Kidney epithelial cell (primary cell): ENCODE measurements around the gene TGFBR3. TPM values are rescaled to one million over a fixed set of nuclear protein-coding genes. Genes with fewer than 3 reads are reported as not detected.

Experiments
- DNase-seq: peaks from one replicate; pipeline ENCODE4 v3.0.0-alpha.2; 2010; ENCODE audit warnings: low read depth
- H3K27me3 ChIP-seq: 2 replicates; pipeline ENCODE4 v1.6.0; 2011; ENCODE audit warnings: low read length; ENCODE audit not compliant: control insufficient read depth, insufficient read depth
- H3K36me3 ChIP-seq: 2 replicates; pipeline ENCODE4 v1.5.1; 2011; ENCODE audit warnings: low read length; ENCODE audit not compliant: control insufficient read depth, insufficient read depth
- H3K4me3 ChIP-seq: 2 replicates; pipeline ENCODE4 v1.5.1; 2011; ENCODE audit warnings: low read depth, mild to moderate bottlenecking, control low read depth, low read length
- total RNA-seq: library from RNA; depleted of rRNA; stranded (reverse); fragments of >200 nt; gene quantifications from 2 replicates; pipeline ENCODE4 v1.2.3, GENCODE V29; 2015
- TF ChIP-seq, protein P1 (sequence below): IDR thresholded peaks from 2 replicates; pipeline ENCODE4 v1.5.1; 2011; ENCODE audit warnings: mild to moderate bottlenecking, moderate library complexity, low read length, control low read depth, inconsistent platforms; ENCODE audit not compliant: insufficient read depth, poor library complexity, severe bottlenecking

Gene TGFBR3
- total RNA-seq, 1 donor from 2014 or later: 5.5 TPM

GRCh38 chr1:91640877-91641526, 244.9 kb downstream of the TGFBR3 start:
- no peaks in the 10 kb centered on the region for H3K27me3 ChIP-seq
- no peaks in the 10 kb centered on the region for H3K36me3 ChIP-seq
- H3K4me3 ChIP-seq: no peak overlapping the region
- TF ChIP-seq, protein P1, sequence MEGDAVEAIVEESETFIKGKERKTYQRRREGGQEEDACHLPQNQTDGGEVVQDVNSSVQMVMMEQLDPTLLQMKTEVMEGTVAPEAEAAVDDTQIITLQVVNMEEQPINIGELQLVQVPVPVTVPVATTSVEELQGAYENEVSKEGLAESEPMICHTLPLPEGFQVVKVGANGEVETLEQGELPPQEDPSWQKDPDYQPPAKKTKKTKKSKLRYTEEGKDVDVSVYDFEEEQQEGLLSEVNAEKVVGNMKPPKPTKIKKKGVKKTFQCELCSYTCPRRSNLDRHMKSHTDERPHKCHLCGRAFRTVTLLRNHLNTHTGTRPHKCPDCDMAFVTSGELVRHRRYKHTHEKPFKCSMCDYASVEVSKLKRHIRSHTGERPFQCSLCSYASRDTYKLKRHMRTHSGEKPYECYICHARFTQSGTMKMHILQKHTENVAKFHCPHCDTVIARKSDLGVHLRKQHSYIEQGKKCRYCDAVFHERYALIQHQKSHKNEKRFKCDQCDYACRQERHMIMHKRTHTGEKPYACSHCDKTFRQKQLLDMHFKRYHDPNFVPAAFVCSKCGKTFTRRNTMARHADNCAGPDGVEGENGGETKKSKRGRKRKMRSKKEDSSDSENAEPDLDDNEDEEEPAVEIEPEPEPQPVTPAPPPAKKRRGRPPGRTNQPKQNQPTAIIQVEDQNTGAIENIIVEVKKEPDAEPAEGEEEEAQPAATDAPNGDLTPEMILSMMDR: no peak
- DNase-seq: no peak

GRCh38 chr1:91637539-91637994, 248.4 kb downstream of the TGFBR3 start:
- TF ChIP-seq, protein P1: no peak
- Histone ChIP-seq H3K27me3 (no peaks in the 10 kb centered on the region), H3K4me3 (no peak overlapping the region), H3K36me3 (no peaks in the 10 kb centered on the region)
- no peak for DNase-seq

DNA sequence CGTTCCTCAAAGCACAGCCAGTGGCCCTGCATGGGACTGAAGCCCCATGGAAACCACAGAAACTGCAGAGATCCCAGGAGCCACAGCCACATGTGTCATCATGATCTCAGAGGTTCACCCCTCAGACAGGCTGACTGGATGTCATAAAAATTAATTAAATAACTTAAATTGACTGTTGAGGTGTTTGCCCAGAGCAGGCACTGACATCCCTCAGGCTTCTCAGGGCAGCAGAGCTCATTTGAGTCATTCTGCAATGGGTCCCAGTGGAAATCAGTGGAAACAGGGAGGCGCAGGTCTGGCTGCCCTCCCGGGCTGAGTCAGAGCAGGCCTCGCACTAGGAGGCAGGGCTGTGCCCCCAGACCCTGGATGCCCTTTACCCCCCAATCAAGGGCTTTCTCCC, 250.2 kb downstream of the TGFBR3 start:
- DNase-seq: no peak
- no peak overlapping the region for H3K4me3 ChIP-seq
- no peaks in the 10 kb centered on the region for H3K36me3 ChIP-seq
- TF ChIP-seq, protein P1: no peak
- no peaks in the 10 kb centered on the region for H3K27me3 ChIP-seq

- no peak for DNase-seq
- H3K27me3 ChIP-seq: no peaks in the 10 kb centered on the region
- no peaks in the 10 kb centered on the region for H3K36me3 ChIP-seq
- TF ChIP-seq, protein P1: no peak
- no peak overlapping the region for H3K4me3 ChIP-seq
Observed at GRCh38 chr1:91633438-91633837, 252.5 kb downstream of the TGFBR3 start.

GRCh38 chr1:91631718-91632330, 254.1 kb downstream of the TGFBR3 start:
- Histone ChIP-seq H3K27me3 (no peaks in the 10 kb centered on the region), H3K4me3 (no peak overlapping the region), H3K36me3 (no peaks in the 10 kb centered on the region)
- no peak for DNase-seq
- TF ChIP-seq, protein P1: no peak
